GM10266 (cell line): Measurements from ENCODE around the gene HOGA1.

Experiments
- DNase-seq: peaks from one replicate; pipeline ENCODE4 v3.0.0; 2012; ENCODE audit errors: extremely low spot score
- TF ChIP-seq, protein P1 (sequence below): IDR thresholded peaks from 2 replicates; pipeline ENCODE4 v1.5.1; 2012; ENCODE audit warnings: mild to moderate bottlenecking, low read depth; ENCODE audit not compliant: control insufficient read depth, insufficient read depth; ENCODE audit errors: missing control alignments

The HOGA1 gene

DNA sequence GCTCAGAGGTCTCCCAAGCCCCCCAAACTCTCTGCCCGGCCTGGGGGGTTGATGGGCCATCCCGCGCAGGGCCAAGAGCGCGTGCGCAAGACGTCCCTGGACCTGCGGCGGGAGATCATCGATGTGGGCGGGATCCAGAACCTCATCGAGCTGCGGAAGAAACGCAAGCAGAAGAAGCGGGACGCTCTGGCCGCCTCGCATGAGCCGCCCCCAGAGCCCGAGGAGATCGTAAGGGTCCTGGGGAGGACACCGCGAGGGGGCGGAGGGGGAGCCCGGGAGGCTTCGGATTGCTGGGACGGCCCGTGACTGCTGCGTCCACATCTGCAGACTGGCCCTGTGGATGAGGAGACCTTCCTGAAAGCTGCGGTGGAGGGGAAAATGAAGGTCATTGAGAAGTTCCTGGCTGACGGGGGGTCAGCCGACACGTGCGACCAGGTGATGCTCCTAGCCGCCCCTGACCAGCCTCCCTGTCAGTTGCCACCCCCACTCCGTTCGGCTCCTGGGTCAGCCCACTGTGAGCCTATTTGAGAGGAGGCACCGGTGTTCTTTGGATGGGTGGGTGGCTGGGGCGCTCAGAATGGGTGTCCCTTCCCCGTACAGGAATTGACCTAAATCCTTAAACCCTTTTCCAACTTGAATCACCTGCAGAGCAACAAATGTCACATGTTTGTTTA is 5.9 kb upstream of the HOGA1 start:
- no peak for DNase-seq
- TF ChIP-seq, protein P1, sequence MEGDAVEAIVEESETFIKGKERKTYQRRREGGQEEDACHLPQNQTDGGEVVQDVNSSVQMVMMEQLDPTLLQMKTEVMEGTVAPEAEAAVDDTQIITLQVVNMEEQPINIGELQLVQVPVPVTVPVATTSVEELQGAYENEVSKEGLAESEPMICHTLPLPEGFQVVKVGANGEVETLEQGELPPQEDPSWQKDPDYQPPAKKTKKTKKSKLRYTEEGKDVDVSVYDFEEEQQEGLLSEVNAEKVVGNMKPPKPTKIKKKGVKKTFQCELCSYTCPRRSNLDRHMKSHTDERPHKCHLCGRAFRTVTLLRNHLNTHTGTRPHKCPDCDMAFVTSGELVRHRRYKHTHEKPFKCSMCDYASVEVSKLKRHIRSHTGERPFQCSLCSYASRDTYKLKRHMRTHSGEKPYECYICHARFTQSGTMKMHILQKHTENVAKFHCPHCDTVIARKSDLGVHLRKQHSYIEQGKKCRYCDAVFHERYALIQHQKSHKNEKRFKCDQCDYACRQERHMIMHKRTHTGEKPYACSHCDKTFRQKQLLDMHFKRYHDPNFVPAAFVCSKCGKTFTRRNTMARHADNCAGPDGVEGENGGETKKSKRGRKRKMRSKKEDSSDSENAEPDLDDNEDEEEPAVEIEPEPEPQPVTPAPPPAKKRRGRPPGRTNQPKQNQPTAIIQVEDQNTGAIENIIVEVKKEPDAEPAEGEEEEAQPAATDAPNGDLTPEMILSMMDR, result no peak

DNA sequence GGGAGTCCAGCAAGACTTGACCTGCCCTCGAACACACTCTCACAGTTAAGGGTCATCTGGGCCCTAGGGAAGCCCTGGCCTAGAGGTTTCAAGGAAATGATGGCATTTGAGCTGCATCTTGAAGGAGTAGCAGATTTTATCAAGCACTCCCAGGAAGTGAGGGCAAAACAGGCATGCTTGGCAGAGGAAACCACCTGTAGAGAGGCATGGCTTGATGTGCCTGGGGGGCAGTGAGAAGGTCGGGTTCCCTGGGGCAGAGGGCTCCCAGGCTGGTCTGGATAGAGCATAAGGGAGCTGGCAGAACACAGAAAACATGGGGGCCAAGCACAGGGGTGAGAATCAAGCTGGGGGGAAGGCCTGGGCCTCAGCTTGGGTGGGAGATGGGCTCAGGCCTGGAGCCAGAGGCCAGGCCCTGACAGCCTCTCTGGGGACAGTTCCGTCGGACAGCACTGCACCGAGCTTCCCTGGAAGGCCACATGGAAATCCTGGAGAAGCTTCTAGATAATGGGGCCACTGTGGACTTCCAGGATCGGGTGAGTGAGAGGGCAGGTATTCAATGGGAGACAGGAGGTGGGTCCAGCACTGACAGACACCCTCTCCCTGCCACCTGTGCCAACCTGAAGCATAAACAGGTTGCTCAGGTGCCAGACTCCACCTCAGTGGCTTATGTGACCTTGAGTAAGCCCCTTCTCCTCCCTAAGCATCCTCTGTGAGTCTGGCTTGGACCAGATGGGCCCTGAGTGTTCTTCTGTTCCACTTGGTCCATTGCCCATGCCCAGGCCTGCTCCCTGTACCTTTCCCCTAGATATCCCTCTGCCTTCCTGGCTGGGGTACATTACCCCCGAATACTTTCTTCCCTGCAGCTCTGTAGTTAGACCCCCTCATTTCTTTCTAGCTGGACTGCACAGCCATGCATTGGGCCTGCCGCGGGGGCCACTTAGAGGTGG is 3.5 kb upstream of the HOGA1 start:
- TF ChIP-seq, protein P1, result no peak
- DNase-seq, result no peak

DNA sequence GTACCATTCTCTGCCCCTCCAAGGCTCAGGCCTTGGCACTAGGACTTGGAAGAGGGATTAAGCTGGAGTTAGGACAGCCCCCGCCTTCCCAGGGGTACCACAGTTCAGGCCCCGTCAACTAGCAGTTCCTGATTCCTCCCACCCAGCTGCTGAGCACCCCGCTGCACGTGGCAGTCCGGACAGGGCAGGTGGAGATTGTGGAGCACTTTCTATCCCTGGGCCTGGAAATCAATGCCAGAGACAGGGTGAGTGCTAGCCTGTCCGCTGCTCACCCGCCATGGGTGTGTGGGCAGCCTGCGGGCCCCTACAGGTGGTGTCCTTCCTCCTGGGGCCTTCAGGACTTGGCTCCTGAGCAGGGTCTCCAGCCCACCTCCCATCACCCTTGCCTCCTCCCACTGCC is 2.0 kb upstream of the HOGA1 start:
- DNase-seq, result no peak
- TF ChIP-seq, protein P1, result no peak

DNA sequence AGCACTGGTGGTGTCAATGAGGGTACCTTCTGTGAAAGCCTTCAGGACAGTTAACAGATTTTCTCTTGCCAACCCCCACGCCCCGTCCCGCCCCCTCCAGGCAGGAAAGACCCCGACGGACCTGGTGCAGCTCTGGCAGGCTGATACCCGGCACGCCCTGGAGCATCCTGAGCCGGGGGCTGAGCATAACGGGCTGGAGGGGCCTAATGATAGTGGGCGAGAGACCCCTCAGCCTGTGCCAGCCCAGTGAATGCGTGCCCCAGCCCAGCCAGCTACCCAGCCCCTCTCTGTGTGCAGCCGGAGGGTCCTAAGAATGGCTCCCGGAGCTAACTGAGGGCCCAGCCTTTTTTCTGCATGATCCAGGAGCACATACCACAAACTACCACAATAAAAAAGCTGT is 713 bp upstream of the HOGA1 start:
- no peak for DNase-seq
- TF ChIP-seq, protein P1, result no peak

DNA sequence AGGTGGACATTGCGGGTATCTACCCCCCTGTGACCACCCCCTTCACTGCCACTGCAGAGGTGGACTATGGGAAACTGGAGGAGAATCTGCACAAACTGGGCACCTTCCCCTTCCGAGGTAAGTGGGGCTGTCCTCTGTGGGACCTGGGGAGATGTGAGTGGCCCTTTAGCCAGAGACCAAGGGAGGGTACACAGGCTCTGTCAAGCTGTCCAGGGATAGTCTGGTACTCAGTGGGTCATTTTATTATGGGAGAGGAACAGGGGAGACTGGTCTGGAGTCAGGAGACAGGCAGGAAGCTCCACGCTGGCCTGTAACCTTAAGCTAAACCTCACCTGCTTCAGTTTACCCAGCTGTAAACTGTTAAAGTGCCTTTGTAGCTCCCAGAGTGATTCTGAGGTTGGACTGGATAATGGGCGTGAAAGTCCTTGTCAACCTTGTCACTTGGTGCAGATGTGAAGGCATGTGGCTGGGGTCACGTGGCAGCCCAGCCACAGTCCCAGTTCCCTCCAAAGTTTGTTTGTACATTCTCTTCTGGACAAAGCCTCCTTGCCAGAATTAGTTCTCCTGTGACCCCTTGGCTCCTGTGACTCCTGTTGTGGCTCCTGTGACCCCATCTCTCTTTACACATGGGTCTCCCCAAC is 729 bp downstream of the HOGA1 start:
- DNase-seq, result no peak
- TF ChIP-seq, protein P1, result no peak

DNA sequence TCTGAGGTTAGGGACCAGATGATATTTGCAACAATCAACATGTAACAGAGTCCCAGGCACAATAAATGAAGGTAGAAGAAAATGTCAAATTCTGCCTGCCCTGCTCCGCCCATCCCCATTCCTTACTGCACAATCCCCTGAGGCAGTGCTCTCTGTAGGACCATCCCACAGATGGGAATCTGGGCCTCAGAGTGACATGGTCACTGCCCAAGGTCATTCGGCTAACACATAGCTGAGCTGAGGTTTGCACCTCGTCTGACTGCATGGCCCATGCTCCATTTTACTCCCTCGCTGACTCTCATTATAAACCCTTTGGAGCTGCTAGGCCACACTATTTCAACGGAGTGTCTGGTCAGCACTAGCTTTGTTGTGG is 1.2 kb downstream of the HOGA1 start:
- TF ChIP-seq, protein P1, result no peak
- DNase-seq, result no peak

DNA sequence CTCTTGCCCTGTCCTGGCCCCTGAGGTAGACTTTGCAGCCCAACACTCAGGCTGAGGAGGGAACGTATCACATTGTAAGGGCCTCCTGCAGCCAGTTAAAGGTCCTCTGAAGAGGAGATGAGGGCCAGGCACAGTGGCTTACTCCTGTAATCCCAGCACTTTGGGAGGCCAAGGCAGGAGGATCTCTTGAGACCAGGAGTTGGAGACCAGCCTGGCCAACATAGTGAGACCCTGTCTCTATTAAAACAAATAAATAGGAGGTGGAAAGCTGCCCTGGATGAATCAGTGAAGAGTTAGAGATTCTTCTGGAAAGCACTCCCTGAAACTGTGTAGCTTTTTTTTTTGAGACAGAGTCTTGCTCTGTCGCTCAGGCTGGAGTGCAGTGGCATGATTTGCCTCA is 3.0 kb downstream of the HOGA1 start:
- TF ChIP-seq, protein P1, result no peak
- no peak for DNase-seq
